Activated CD8-positive, alpha-beta memory T cell treated with anti-CD3 and anti-CD28 coated beads for 36 hours (primary cell): ENCODE results near the gene KLK13. TPM values are rescaled to one million over a fixed set of nuclear protein-coding genes. Genes with fewer than 3 reads are reported as not detected.

Experiments used
- CTCF ChIA-PET: fragments of 350-600 bp; sonication (Branson Sonifier 250); formaldehyde crosslinking; loops from one replicate; lab custom pipeline; 2021; ENCODE audit warnings: antibody characterized with exemption; lab: Charles Lee
- POLR2A ChIA-PET: fragments of 350-600 bp; sonication (Branson Sonifier 250); formaldehyde crosslinking; loops from one replicate; lab custom pipeline; 2021; ENCODE audit warnings: antibody characterized with exemption; lab: Charles Lee
- total RNA-seq, 2 experiments: library from RNA; stranded (reverse); gene quantifications; one replicate each; pipeline ENCODE4 v1.2.3, GENCODE V29; 2021

KLK13 gene
- total RNA-seq, 2 experiments from 2014 or later, result not detected

- ChIA-PET POLR2A (no interaction called here), CTCF (interaction anchor here (1.1 to 1.4 kb wide), 2 partner anchors 16 to 94 kb away, joined by 3 read pairs; no protein-coding TSS in a partner anchor)
Observed at GRCh38 chr19:51093510-51094345, 28.8 kb upstream of the KLK13 start.

GRCh38 chr19:51093101-51093500 is 28.2 kb upstream of the KLK13 start:
- ChIA-PET POLR2A (no interaction called here), CTCF (no interaction called here)

- ChIA-PET POLR2A (no interaction called here), CTCF (no interaction called here)
Observed at GRCh38 chr19:51091895-51092873, 27.3 kb upstream of the KLK13 start.

- POLR2A ChIA-PET, result no interaction called here
- CTCF ChIA-PET, result no interaction called here
Observed at GRCh38 chr19:51091126-51091525, 26.2 kb upstream of the KLK13 start.

GRCh38 chr19:51090471-51090870 is 25.6 kb upstream of the KLK13 start:
- CTCF ChIA-PET, result no interaction called here

GRCh38 chr19:51089786-51090185 is 24.9 kb upstream of the KLK13 start:
- CTCF ChIA-PET, result no interaction called here
- POLR2A ChIA-PET, result no interaction called here

More at GRCh38 chr19:51090471-51090870, 25.6 kb upstream of the KLK13 start:
- POLR2A ChIA-PET, result no interaction called here

- ChIA-PET CTCF (no interaction called here), POLR2A (no interaction called here)
Observed at GRCh38 chr19:51086153-51086850, 21.4 kb upstream of the KLK13 start.

- POLR2A ChIA-PET, result no interaction called here
- CTCF ChIA-PET, result interaction anchor here (0.5 kb wide), 1 partner anchor 153 kb away, joined by 3 read pairs; no protein-coding TSS in a partner anchor
Observed at GRCh38 chr19:51084505-51084904, 19.6 kb upstream of the KLK13 start.

- ChIA-PET POLR2A (no interaction called here), CTCF (no interaction called here)
Observed at GRCh38 chr19:51083783-51084182, 18.9 kb upstream of the KLK13 start.

GRCh38 chr19:51083181-51083580 is 18.3 kb upstream of the KLK13 start:
- CTCF ChIA-PET, result no interaction called here
- POLR2A ChIA-PET, result no interaction called here

GRCh38 chr19:51082611-51083010 is 17.7 kb upstream of the KLK13 start, which contains the start of gene KLK14:
Gene KLK14 (minus strand): TSS chr19:51082887. CDS start chr19:51082614, 273 bp downstream.
- ChIA-PET CTCF (no interaction called here), POLR2A (no interaction called here)

- ChIA-PET POLR2A (no interaction called here), CTCF (no interaction called here)
Observed at GRCh38 chr19:51081476-51081875, 16.6 kb upstream of the KLK13 start.

- POLR2A ChIA-PET, result no interaction called here
- CTCF ChIA-PET, result no interaction called here
Observed at GRCh38 chr19:51079481-51080110, 14.7 kb upstream of the KLK13 start.

- ChIA-PET CTCF (no interaction called here), POLR2A (no interaction called here)
Observed at GRCh38 chr19:51078731-51079130, 13.8 kb upstream of the KLK13 start.

GRCh38 chr19:51078104-51078503 is 13.2 kb upstream of the KLK13 start:
- CTCF ChIA-PET, result interaction anchor here (0.6 kb wide), 1 partner anchor 1472 kb away, joined by 3 read pairs; no protein-coding TSS in a partner anchor

GRCh38 chr19:51076631-51077213 is 11.8 kb upstream of the KLK13 start:
- ChIA-PET CTCF (interaction anchor here (0.8 kb wide), 1 partner anchor 18 kb away, joined by 3 read pairs; no protein-coding TSS in a partner anchor), POLR2A (no interaction called here)

More at GRCh38 chr19:51078104-51078503, 13.2 kb upstream of the KLK13 start:
- POLR2A ChIA-PET, result no interaction called here

- POLR2A ChIA-PET, result no interaction called here
- CTCF ChIA-PET, result no interaction called here
Observed at GRCh38 chr19:51075998-51076397, 11.1 kb upstream of the KLK13 start.

- CTCF ChIA-PET, result interaction anchor here (0.6 to 0.8 kb wide), 2 partner anchors 169 to 227 kb away, joined by 3 to 4 read pairs; no protein-coding TSS in a partner anchor
- POLR2A ChIA-PET, result no interaction called here
Observed at GRCh38 chr19:51071095-51071405, 6.2 kb upstream of the KLK13 start.
